Measurements from ENCODE around the gene TUB.

The TUB gene

DNA sequence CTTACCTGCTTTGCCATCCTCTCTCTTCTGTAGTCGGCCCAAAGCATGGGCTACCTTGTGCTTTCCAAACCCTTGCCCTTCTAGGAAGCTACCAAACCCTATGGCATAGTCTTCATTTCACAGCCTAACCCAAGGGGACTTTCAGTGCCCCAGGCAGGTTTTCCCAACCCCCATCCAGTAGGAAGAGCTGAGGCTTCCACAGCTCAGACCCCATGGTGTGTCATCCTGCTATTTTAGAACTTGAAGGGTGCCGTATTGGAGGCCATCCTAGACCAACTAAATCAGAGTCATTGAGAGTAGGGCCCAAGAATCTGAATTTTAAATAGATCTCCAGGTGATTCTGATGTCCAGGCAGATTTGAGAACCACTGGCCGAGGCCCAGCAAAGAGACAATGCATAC lies 31.9 kb upstream of the TUB start:
- H3K4me3 ChIP-seq (ENCODE audit: low read depth, low read length): no peak overlapping the region
- TF ChIP-seq, protein P1, sequence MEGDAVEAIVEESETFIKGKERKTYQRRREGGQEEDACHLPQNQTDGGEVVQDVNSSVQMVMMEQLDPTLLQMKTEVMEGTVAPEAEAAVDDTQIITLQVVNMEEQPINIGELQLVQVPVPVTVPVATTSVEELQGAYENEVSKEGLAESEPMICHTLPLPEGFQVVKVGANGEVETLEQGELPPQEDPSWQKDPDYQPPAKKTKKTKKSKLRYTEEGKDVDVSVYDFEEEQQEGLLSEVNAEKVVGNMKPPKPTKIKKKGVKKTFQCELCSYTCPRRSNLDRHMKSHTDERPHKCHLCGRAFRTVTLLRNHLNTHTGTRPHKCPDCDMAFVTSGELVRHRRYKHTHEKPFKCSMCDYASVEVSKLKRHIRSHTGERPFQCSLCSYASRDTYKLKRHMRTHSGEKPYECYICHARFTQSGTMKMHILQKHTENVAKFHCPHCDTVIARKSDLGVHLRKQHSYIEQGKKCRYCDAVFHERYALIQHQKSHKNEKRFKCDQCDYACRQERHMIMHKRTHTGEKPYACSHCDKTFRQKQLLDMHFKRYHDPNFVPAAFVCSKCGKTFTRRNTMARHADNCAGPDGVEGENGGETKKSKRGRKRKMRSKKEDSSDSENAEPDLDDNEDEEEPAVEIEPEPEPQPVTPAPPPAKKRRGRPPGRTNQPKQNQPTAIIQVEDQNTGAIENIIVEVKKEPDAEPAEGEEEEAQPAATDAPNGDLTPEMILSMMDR (conservative IDR thresholded peaks at IDR 0.05; ENCODE audit: low read depth, low read length): no peak
- DNase-seq (ENCODE audit: low read depth): no peak

DNA sequence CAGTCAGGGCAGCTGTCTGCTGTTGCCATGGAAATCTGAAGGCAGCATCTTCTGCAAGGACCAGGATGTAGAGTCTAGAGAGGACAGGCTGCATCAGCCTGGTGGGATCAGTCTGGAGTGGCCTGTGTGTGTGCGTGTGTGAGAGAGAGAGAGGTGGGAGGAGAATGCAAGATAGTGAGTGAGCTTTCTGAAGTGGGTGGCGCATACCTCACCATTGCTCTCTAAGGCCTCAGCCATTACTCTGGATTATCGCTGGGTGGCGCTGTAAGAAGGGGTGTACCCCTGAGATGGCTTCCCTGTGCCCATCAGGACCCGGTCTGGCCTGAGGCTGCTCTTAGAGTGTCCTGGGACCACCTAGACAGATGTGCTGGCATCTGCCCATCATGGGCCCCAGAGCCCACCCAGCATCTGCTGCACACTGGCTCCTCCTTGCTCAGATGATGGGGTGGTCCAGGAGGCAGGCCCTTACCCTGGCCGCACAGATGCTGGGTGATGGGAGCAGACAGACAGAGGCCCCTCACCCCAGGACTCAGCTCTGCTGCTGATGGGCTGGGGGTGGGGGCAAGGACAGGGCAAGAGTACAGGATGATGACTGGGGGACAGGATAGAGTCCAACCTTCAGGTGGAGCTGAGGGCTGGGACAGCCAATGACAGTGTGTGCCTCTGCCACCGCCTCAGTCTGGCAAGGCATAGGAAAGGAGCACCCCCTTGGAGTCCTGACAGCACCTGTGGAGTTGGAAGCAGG lies 25.7 kb upstream of the TUB start:
- peak; percentile 9 for DNase-seq (ENCODE audit: low read depth)
- TF ChIP-seq, protein P1 (conservative IDR thresholded peaks at IDR 0.05; ENCODE audit: low read depth, low read length): peak; percentile 34
- H3K4me3 ChIP-seq (ENCODE audit: low read depth, low read length): no peak overlapping the region

DNA sequence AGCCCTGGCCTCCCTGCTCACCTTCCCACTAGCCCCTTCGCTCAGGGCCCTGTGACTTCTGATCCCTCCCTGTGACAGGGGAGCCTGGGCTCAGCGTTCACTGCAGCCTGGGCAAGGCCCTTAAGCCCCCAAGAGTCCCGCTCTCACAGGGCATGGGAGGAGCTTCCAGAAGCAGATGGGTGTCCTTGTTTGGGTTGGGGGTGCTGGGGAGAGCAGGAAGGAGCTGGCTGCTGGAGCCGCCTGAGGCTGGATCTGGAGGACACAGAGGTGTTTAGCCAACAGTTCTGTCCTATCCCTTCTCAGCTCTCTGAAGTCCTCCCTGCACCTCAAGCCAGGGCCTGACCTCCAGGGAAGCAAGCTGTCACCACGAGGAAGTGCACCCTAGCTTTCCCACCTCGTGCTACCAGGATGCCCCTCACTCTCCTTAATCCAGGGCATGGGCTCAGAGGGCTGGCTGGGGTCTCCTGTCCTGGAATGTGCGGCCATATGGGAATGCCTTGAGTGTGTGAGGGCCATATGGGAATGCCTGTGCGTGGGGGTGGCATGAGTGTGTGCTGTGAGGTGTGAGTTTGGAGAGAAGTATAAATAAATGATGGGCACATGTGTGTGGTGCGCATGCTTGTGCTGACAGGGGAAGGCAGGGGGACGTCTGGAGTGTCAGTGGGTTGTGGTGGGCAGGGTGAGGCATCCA lies 25.0 kb upstream of the TUB start:
- H3K4me3 ChIP-seq (ENCODE audit: low read depth, low read length): no peak overlapping the region
- no peak for DNase-seq (ENCODE audit: low read depth)
- TF ChIP-seq, protein P1 (conservative IDR thresholded peaks at IDR 0.05; ENCODE audit: low read depth, low read length): no peak

DNA sequence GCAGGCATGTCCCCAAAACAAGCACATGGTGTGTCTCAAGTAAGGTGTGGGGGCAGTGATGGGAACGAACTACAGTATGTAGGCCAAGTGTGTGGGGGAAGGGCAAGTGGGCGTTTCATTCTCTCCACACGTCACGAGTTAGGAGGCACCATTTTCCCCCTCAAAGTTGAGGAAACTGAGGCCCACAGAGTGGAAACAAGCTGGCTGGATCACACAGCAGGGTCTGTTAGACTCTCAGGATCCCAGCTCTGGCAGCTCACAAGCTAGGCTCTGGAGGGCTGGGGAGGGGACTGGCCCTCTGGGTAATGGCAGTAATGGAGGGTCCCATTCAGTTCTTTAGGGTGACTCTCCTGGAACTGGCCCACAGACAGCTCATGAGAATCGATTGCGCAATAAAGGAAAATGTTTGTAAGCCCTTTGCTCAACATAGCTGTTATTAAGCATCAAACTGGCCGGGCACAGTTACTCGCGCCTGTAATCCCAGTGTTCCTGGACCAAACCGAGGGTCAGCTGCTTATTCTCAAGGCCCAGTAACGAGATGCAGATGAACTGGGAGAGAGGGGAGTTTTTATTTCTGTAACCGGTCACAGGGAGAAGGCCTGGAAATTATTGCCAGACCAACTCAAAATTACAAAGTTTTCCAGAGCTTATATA lies 24.1 kb upstream of the TUB start:
- H3K4me3 ChIP-seq (ENCODE audit: low read depth, low read length): no peak overlapping the region
- TF ChIP-seq, protein P1 (conservative IDR thresholded peaks at IDR 0.05; ENCODE audit: low read depth, low read length): no peak
- peak; percentile 82 for DNase-seq (ENCODE audit: low read depth)

DNA sequence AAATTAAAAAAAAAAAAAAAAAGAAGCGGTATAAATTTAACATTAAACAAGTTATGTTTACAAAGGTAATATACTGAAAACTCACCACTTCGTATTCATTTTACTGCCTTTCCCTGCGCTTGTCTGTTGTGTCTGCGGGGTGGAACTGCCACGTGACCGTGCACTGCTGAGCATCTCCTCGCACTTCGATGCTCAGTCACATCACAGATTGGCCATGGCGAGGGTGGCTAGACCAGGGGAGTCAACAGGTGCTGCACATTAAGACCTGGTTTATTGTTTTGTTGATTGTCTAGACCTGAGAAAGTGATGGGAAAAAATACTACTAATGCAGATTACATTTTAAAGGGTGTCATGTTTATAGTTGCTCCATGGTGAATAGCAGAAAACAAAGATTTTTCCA lies 22.8 kb upstream of the TUB start:
- TF ChIP-seq, protein P1 (conservative IDR thresholded peaks at IDR 0.05; ENCODE audit: low read depth, low read length): no peak
- DNase-seq (ENCODE audit: low read depth): no peak
- H3K4me3 ChIP-seq (ENCODE audit: low read depth, low read length): no peak overlapping the region

DNA sequence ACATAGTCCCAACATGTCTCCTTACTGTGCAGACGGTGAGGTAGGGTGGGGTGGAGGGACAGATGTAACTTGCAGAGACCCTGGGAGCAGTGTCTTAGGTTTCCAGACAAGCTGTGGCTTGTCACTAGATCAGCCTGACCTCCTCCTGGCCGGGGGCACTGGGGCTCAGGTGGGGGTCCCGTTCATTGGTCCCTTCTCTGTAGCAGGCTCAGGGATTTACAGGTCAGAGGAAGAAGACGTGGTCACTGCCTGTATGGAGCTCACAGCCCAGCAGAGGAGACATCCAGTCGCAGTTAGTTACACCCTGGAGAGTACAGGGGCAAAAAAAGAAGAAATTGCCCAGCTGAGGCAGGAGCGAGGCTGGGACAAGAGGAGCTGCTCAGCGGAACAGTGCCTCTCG lies 22.0 kb upstream of the TUB start:
- no peak overlapping the region for H3K4me3 ChIP-seq (ENCODE audit: low read depth, low read length)
- TF ChIP-seq, protein P1 (conservative IDR thresholded peaks at IDR 0.05; ENCODE audit: low read depth, low read length): no peak
- no peak for DNase-seq (ENCODE audit: low read depth)

All from choroid plexus epithelial cell (primary cell).